Loucy (cell line): ENCODE results near the gene PPP4R2.

Experiments
- EZH2phosphoT487 ChIP-seq: fragments of 200-600 bp; IDR thresholded peaks from 2 replicates; pipeline ENCODE4 v1.6.1; 2018; ENCODE audit warnings: antibody characterized with exemption, mild to moderate bottlenecking, moderate library complexity, borderline replicate concordance
- TF ChIP-seq, protein P1 (sequence below): fragments of 200-600 bp; sonication (generic); conservative IDR thresholded peaks from 2 replicates; pipeline ENCODE4 v1.5.1; 2014; ENCODE audit warnings: mild to moderate bottlenecking, antibody characterized with exemption, low read length

DNA sequence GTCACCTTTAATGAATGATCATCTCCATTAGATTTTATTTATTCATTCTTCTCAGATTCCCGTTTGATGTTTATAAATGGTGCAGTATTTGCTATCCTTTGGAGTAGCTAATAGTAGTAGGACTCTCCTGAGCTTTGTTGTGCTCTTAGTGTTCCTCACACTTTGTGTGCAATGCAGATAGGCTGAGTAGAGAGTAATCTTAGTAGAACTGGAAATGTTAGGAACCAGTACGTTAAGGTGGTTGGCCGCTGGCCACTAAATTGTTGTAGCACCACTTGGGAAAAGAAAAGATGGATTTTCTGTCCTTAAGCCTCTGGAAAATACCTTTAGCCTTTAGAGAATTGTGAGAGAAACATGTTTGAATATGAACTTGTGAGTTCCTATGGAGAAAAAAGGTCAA lies 44.9 kb downstream of the PPP4R2 start:
- TF ChIP-seq, protein P1, sequence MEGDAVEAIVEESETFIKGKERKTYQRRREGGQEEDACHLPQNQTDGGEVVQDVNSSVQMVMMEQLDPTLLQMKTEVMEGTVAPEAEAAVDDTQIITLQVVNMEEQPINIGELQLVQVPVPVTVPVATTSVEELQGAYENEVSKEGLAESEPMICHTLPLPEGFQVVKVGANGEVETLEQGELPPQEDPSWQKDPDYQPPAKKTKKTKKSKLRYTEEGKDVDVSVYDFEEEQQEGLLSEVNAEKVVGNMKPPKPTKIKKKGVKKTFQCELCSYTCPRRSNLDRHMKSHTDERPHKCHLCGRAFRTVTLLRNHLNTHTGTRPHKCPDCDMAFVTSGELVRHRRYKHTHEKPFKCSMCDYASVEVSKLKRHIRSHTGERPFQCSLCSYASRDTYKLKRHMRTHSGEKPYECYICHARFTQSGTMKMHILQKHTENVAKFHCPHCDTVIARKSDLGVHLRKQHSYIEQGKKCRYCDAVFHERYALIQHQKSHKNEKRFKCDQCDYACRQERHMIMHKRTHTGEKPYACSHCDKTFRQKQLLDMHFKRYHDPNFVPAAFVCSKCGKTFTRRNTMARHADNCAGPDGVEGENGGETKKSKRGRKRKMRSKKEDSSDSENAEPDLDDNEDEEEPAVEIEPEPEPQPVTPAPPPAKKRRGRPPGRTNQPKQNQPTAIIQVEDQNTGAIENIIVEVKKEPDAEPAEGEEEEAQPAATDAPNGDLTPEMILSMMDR: no peak
- no peak for TF ChIP-seq EZH2phosphoT487
